Stimulated activated CD4-positive, alpha-beta T cell treated with anti-CD3 and anti-CD28 coated beads, Interleukin-2, amount 100 ng/mL, for 4 hours (primary cell): ENCODE measurements around the gene GBP1.
"Not testable (repeated sequence)": the region's sequence is repeated elsewhere in the genome, so short reads cannot be mapped to it uniquely, and the experiment has no call there.

Experiments
- DNase-seq: peaks from one replicate; pipeline ENCODE4 v3.0.0-alpha.2; 2020; ENCODE audit warnings: low read depth

The GBP1 gene

GRCh38 chr1:89051955-89052312 is 13.1 kb downstream of the GBP1 start:
- DNase-seq, result no peak

- no peak for DNase-seq
These were observed 13.6 kb downstream of the GBP1 start for GRCh38 chr1:89051300-89051954.

GRCh38 chr1:89050649-89051033 is 14.4 kb downstream of the GBP1 start:
- DNase-seq, result no peak

- not testable (repeated sequence) for DNase-seq
These were observed 14.9 kb downstream of the GBP1 start for GRCh38 chr1:89049901-89050648.

- not testable (repeated sequence) for DNase-seq
These were observed 15.8 kb downstream of the GBP1 start for GRCh38 chr1:89049187-89049586.

- DNase-seq, result no peak
These were observed 17.3 kb downstream of the GBP1 start for GRCh38 chr1:89047734-89048133.

GRCh38 chr1:89046318-89047183 is 18.5 kb downstream of the GBP1 start:
- not testable (repeated sequence) for DNase-seq

GRCh38 chr1:89044970-89045721 is 19.9 kb downstream of the GBP1 start:
- DNase-seq, result no peak

GRCh38 chr1:89043940-89044339 is 21.1 kb downstream of the GBP1 start:
- DNase-seq, result no peak

GRCh38 chr1:89042491-89042890 is 22.5 kb downstream of the GBP1 start:
- DNase-seq, result no peak

GRCh38 chr1:89041721-89042120 is 23.3 kb downstream of the GBP1 start:
- DNase-seq, result no peak

GRCh38 chr1:89041119-89041641 is 23.8 kb downstream of the GBP1 start:
- no peak for DNase-seq

- no peak for DNase-seq
These were observed 24.7 kb downstream of the GBP1 start for GRCh38 chr1:89040315-89040626.

GRCh38 chr1:89037186-89037585 is 27.8 kb downstream of the GBP1 start:
- DNase-seq, result no peak

GRCh38 chr1:89035080-89035479 is 29.9 kb downstream of the GBP1 start:
- no peak for DNase-seq

- not testable (repeated sequence) for DNase-seq
These were observed 31.0 kb downstream of the GBP1 start for GRCh38 chr1:89034004-89034403.

- not testable (repeated sequence) for DNase-seq
These were observed 36.0 kb downstream of the GBP1 start for GRCh38 chr1:89029051-89029450.

GRCh38 chr1:89025928-89026327 is 39.1 kb downstream of the GBP1 start:
- DNase-seq, result no peak

GRCh38 chr1:89023026-89023425 is 42.0 kb downstream of the GBP1 start:
- DNase-seq, result no peak

GRCh38 chr1:89022167-89022959 is 42.6 kb downstream of the GBP1 start, which contains the start of gene GBP3:
Gene GBP3 (minus strand): TSS chr1:89022866. CDS start chr1:89020721, 2,145 bp downstream.
- DNase-seq, result no peak

- DNase-seq, result not testable (repeated sequence)
These were observed 46.7 kb downstream of the GBP1 start for GRCh38 chr1:89018318-89018717.
